H9 (cell line): ENCODE data around the gene AKT1. TPM values are rescaled to one million over a fixed set of nuclear protein-coding genes. Genes with fewer than 3 reads are reported as not detected.

Source experiments
- DNase-seq: peaks from one replicate; pipeline ENCODE4 v3.0.0-alpha.2; 2017
- H2AFZ ChIP-seq: one replicate; pipeline ENCODE4 v1.6.1; 2013; ENCODE audit warnings: mild to moderate bottlenecking, low read length, control low read depth, moderate library complexity
- H2AK5ac ChIP-seq: 2 replicates; pipeline ENCODE4 v1.6.1; 2013; ENCODE audit warnings: low read length, control low read depth, mixed read lengths; ENCODE audit not compliant: insufficient read length
- H2BK120ac ChIP-seq: one replicate; pipeline ENCODE4 v1.6.1; 2013; ENCODE audit warnings: low read depth, mild to moderate bottlenecking, low read length, control low read depth, inconsistent platforms; ENCODE audit not compliant: poor library complexity, severe bottlenecking
- H2BK12ac ChIP-seq: 2 replicates; pipeline ENCODE4 v1.6.1; 2013; ENCODE audit warnings: low read length, control low read depth, mixed read lengths, low read depth; ENCODE audit not compliant: insufficient read length
- H2BK15ac ChIP-seq: 2 replicates; pipeline ENCODE4 v1.6.1; 2013; ENCODE audit warnings: low read depth, low read length, control low read depth
- H2BK20ac ChIP-seq: one replicate; pipeline ENCODE4 v1.6.1; 2013; ENCODE audit warnings: low read depth, mild to moderate bottlenecking, low read length, control low read depth, inconsistent platforms; ENCODE audit not compliant: poor library complexity, severe bottlenecking
- H2BK5ac ChIP-seq: 2 replicates; pipeline ENCODE4 v1.6.1; 2013; ENCODE audit warnings: low read length, control low read depth, mixed read lengths; ENCODE audit not compliant: insufficient read length
- H3K14ac ChIP-seq: 2 replicates; pipeline ENCODE4 v1.6.1; 2013; ENCODE audit warnings: low read length, control low read depth; ENCODE audit not compliant: insufficient read depth
- H3K18ac ChIP-seq: 2 replicates; pipeline ENCODE4 v1.6.1; 2013; ENCODE audit warnings: low read depth, mild to moderate bottlenecking, mixed read lengths, low read length, control low read depth; ENCODE audit not compliant: insufficient read length
- H3K23ac ChIP-seq: 2 replicates; pipeline ENCODE4 v1.6.1; 2013; ENCODE audit warnings: low read length, control low read depth, mixed read lengths, low read depth; ENCODE audit not compliant: insufficient read length
- H3K23me2 ChIP-seq: 2 replicates; pipeline ENCODE4 v1.6.1; 2013; ENCODE audit warnings: low read depth, mild to moderate bottlenecking, mixed read lengths, low read length, control low read depth; ENCODE audit not compliant: insufficient read length, poor library complexity, severe bottlenecking
- H3K27ac ChIP-seq: 2 replicates; pipeline ENCODE4 v1.5.1; 2013; ENCODE audit warnings: low read length, control low read depth, mixed read lengths, low read depth; ENCODE audit not compliant: insufficient read length
- H3K27me3 ChIP-seq: 2 replicates; pipeline ENCODE4 v1.6.1; 2013; ENCODE audit warnings: low read length, control low read depth, inconsistent platforms; ENCODE audit not compliant: insufficient read depth
- H3K4ac ChIP-seq: 2 replicates; pipeline ENCODE4 v1.6.1; 2013; ENCODE audit warnings: low read depth, mild to moderate bottlenecking, control low read depth, inconsistent platforms, low read length, moderate library complexity
- H3K4me1 ChIP-seq: 2 replicates; pipeline ENCODE4 v1.6.1; 2013; ENCODE audit warnings: low read length, control low read depth, inconsistent platforms; ENCODE audit not compliant: insufficient read depth
- H3K4me2 ChIP-seq: 2 replicates; pipeline ENCODE4 v1.6.1; 2013; ENCODE audit warnings: low read length, control low read depth, mixed read lengths; ENCODE audit not compliant: insufficient read length, insufficient read depth
- H3K56ac ChIP-seq: 2 replicates; pipeline ENCODE4 v1.6.1; 2013; ENCODE audit warnings: low read depth, mild to moderate bottlenecking, mixed read lengths, low read length, control low read depth; ENCODE audit not compliant: insufficient read length
- H3K79me1 ChIP-seq: 2 replicates; pipeline ENCODE4 v1.6.1; 2013; ENCODE audit warnings: low read depth, mild to moderate bottlenecking, moderate library complexity, low read length, control low read depth, inconsistent platforms; ENCODE audit not compliant: insufficient read depth, poor library complexity, severe bottlenecking
- H3K79me2 ChIP-seq: 2 replicates; pipeline ENCODE4 v1.6.1; 2013; ENCODE audit warnings: low read length, control low read depth, inconsistent platforms; ENCODE audit not compliant: insufficient read depth
- H3K9ac ChIP-seq: 2 replicates; pipeline ENCODE4 v1.6.1; 2013; ENCODE audit warnings: low read length, control low read depth, mixed read lengths; ENCODE audit not compliant: insufficient read length; ENCODE audit errors: extremely low read depth
- H3K9me3 ChIP-seq: one replicate; pipeline ENCODE4 v1.6.1; 2013; ENCODE audit warnings: low read depth, low read length, inconsistent platforms; ENCODE audit not compliant: control insufficient read depth
- H3T11ph ChIP-seq: one replicate; pipeline ENCODE4 v1.6.1; 2013; ENCODE audit warnings: mild to moderate bottlenecking, low read length, control low read depth, inconsistent platforms
- H4K20me1 ChIP-seq: one replicate; pipeline ENCODE4 v1.6.1; 2013; ENCODE audit not compliant: control insufficient read depth, insufficient read length, insufficient read depth
- H4K5ac ChIP-seq: 2 replicates; pipeline ENCODE4 v1.6.1; 2013; ENCODE audit warnings: low read depth, mild to moderate bottlenecking, mixed read lengths, low read length, control low read depth; ENCODE audit not compliant: insufficient read length
- H4K8ac ChIP-seq: replicated peaks from 2 replicates; pipeline ENCODE4 v1.6.1; 2013; ENCODE audit warnings: low read length, control low read depth, mixed read lengths, low read depth; ENCODE audit not compliant: insufficient read length
- H4K91ac ChIP-seq: 2 replicates; pipeline ENCODE4 v1.6.1; 2013; ENCODE audit warnings: low read depth, mild to moderate bottlenecking, moderate library complexity, mixed read lengths, low read length, control low read depth; ENCODE audit not compliant: insufficient read length
- H3K27ac Mint-ChIP-seq, 3 experiments: 2 replicates in 2 of 3; 3 replicates in 1 of 3; pipeline ENCODE4 v1.8.0; 2020 to 2021; ENCODE audit warnings: mixed read lengths in 3 of 3, mild to moderate bottlenecking in 1 of 3, moderate library complexity in 1 of 3
- H3K27me3 Mint-ChIP-seq: 2 replicates; pipeline ENCODE4 v1.8.0; 2021; ENCODE audit warnings: low read depth, mild to moderate bottlenecking, moderate library complexity, mixed read lengths
- H3K36me3 Mint-ChIP-seq, 3 experiments: 2 replicates in 2 of 3; 3 replicates in 1 of 3; pipeline ENCODE4 v1.8.0; 2020 to 2021; ENCODE audit warnings: low read depth in 3 of 3, mixed read lengths in 3 of 3; ENCODE audit not compliant: insufficient read depth in 1 of 3
- H3K4me1 Mint-ChIP-seq, 2 experiments: 2 replicates each; pipeline ENCODE4 v1.8.0; 2020; ENCODE audit warnings: mixed read lengths in 2 of 2
- H3K4me3 Mint-ChIP-seq, 2 experiments: 2 replicates in 1 of 2; 3 replicates in 1 of 2; pipeline ENCODE4 v1.8.0; 2020 to 2021; ENCODE audit warnings: mild to moderate bottlenecking in 2 of 2, mixed read lengths in 2 of 2, moderate library complexity in 1 of 2
- H3K9me3 Mint-ChIP-seq, 2 experiments: 2 replicates in 1 of 2; 3 replicates in 1 of 2; pipeline ENCODE4 v1.8.0; 2020; ENCODE audit warnings: mild to moderate bottlenecking in 2 of 2, mixed read lengths in 2 of 2, moderate library complexity in 1 of 2
- WGBS: extraction: QIAGEN DNeasy Blood & Tissue Kit; methylation state at CpG from one replicate; pipeline ENCODE4 v1.1.7; 2013; ENCODE audit warnings: missing lambda C conversion rate, low lambda C conversion rate, mixed read lengths; ENCODE audit not compliant: insufficient read length; ENCODE audit errors: extremely low coverage; 5-methylcytosine and 5-hydroxymethylcytosine counted together
- total RNA-seq: library from RNA; stranded (reverse); gene quantifications from 2 replicates; pipeline ENCODE4 v1.2.1, GENCODE V29; 2021
- TF ChIP-seq, protein P1 (sequence below): fragments of 200-600 bp; sonication (generic); conservative IDR thresholded peaks from 3 replicates; pipeline ENCODE4 v1.8.0; 2021; ENCODE audit warnings: antibody characterized with exemption, mild to moderate bottlenecking

Gene AKT1
- total RNA-seq, 1 experiment from 2014 or later: 101 TPM

DNA sequence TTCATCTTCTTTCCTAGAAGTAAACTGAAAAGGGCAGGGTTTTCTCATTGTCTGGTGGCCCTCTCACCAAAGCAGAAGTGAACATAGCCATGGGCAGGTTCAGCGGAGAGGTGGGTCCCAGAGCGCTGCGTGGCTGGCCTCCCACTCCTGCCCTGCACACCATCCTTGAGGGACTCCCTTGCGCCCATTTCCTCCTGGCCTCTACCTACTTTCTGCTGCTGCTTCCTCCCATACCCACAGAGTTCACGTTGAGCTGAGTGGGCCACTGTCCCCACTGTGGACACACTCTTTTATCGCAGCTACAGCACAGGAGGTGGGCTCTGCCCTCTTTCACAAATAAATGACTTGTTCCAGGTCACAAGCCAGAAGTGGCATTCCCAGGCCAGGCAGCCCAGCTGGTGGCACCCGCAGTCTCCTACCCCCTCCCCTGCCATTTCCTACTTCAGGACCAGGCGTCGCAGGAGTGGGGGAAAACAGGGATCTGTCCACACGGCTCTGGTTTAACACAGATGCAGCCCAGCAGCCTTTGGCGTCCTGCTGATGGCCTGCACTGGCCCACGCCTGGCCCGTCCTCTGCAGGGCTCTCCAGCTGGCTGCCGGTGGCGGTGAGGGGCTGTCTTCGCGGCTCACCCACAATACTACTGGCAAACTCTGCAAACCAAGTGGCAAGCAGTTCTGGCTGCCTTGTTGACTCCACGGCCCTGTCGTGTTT is 37.7 kb downstream of the AKT1 start:
- H3K36me3 Mint-ChIP-seq: peaks cover 33 to 78% (median 70%) of the 10 kb centered on the region in 3 experiments; a peak in 6 of 7 replicates
- H3K4me1 Mint-ChIP-seq: peaks cover 17 to 31% of the 10 kb centered on the region in 2 experiments
- H3K27ac Mint-ChIP-seq: peak overlapping the region in 1 of 3 experiments; percentile 70; a peak in 1 of 7 replicates
- no peaks in the 10 kb centered on the region for H3K27me3 ChIP-seq
- H4K8ac ChIP-seq: no peak overlapping the region
- DNase-seq: no peak
- H3K79me1 ChIP-seq: peaks cover 3% of the 10 kb centered on the region
- H3K14ac ChIP-seq: no peak overlapping the region
- no peak overlapping the region for H3T11ph ChIP-seq
- H3K23ac ChIP-seq: no peak overlapping the region
- H2BK20ac ChIP-seq: no peak overlapping the region
- no peak overlapping the region for H2BK15ac ChIP-seq
- TF ChIP-seq, protein P1, sequence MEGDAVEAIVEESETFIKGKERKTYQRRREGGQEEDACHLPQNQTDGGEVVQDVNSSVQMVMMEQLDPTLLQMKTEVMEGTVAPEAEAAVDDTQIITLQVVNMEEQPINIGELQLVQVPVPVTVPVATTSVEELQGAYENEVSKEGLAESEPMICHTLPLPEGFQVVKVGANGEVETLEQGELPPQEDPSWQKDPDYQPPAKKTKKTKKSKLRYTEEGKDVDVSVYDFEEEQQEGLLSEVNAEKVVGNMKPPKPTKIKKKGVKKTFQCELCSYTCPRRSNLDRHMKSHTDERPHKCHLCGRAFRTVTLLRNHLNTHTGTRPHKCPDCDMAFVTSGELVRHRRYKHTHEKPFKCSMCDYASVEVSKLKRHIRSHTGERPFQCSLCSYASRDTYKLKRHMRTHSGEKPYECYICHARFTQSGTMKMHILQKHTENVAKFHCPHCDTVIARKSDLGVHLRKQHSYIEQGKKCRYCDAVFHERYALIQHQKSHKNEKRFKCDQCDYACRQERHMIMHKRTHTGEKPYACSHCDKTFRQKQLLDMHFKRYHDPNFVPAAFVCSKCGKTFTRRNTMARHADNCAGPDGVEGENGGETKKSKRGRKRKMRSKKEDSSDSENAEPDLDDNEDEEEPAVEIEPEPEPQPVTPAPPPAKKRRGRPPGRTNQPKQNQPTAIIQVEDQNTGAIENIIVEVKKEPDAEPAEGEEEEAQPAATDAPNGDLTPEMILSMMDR: no peak
- H4K5ac ChIP-seq: no peak overlapping the region
- no peaks in the 10 kb centered on the region; the same call in 1 of the 2 replicates for H3K4me1 ChIP-seq
- H3K4ac ChIP-seq: no peak overlapping the region
- peaks cover 16% of the 10 kb centered on the region; the same call in 1 of the 2 replicates for H3K79me2 ChIP-seq
- H2BK12ac ChIP-seq: no peak overlapping the region
- no peak overlapping the region for H3K9ac ChIP-seq
- H2BK5ac ChIP-seq: no peak overlapping the region
- WGBS: no CpG with 5 or more reads among the region's 19 CpGs
- H3K18ac ChIP-seq: no peak overlapping the region
- H2BK120ac ChIP-seq: no peak overlapping the region
- no peaks in the 10 kb centered on the region; the same call in 1 of the 2 replicates for H3K27me3 Mint-ChIP-seq
- H3K9me3 Mint-ChIP-seq: no peaks in the 10 kb centered on the region
- H3K4me3 Mint-ChIP-seq: no peak overlapping the region
- no peak overlapping the region for H3K27ac ChIP-seq
- no peak overlapping the region for H2AK5ac ChIP-seq
- no peak overlapping the region for H3K4me2 ChIP-seq
- no peak overlapping the region for H3K56ac ChIP-seq
- H3K23me2 ChIP-seq: peaks cover 9% of the 10 kb centered on the region
- H2AFZ ChIP-seq: no peak overlapping the region
- H4K91ac ChIP-seq: no peak overlapping the region
- H4K20me1 ChIP-seq: no peaks in the 10 kb centered on the region
- H3K9me3 ChIP-seq: no peaks in the 10 kb centered on the region
